ENCODE measurements around the gene IGFL3. TPM values are rescaled to one million over a fixed set of nuclear protein-coding genes. Genes with fewer than 3 reads are reported as not detected.

Gene IGFL3
- total and polyA plus RNA-seq, 11 donors, result not detected

GRCh38 chr19:46133101-46133627, 8.7 kb upstream of the IGFL3 start:
- peaks cover 0 to 5% (median 0%) of the 10 kb centered on the region in 9 donors for H3K27me3 ChIP-seq
- H3K9me3 ChIP-seq, result no peaks in the 10 kb centered on the region
- no peak overlapping the region for H3K4me3 ChIP-seq
- intact Hi-C loops (cut with DNase I), result no loop called here
- H3K36me3 ChIP-seq, result no peaks in the 10 kb centered on the region
- DNase-seq (peak in 2 of 5 donors; percentile 14 to 20), ATAC-seq (peak in 1 of 4 donors; percentile 71)
- H3K27ac ChIP-seq, result peak overlapping the region in 9 of 12 donors; percentile 12 to 74 (median 58)
- peaks cover 0 to 19% (median 13%) of the 10 kb centered on the region in 12 donors for H3K4me1 ChIP-seq
- 35 to 57% (median 45%) methylated on average over 6 of the region's 6 CpGs for WGBS, 4 donors
- TF ChIP-seq POLR2A (IDR thresholded peaks at IDR 0.05), result no peak
- TF ChIP-seq, protein P1, sequence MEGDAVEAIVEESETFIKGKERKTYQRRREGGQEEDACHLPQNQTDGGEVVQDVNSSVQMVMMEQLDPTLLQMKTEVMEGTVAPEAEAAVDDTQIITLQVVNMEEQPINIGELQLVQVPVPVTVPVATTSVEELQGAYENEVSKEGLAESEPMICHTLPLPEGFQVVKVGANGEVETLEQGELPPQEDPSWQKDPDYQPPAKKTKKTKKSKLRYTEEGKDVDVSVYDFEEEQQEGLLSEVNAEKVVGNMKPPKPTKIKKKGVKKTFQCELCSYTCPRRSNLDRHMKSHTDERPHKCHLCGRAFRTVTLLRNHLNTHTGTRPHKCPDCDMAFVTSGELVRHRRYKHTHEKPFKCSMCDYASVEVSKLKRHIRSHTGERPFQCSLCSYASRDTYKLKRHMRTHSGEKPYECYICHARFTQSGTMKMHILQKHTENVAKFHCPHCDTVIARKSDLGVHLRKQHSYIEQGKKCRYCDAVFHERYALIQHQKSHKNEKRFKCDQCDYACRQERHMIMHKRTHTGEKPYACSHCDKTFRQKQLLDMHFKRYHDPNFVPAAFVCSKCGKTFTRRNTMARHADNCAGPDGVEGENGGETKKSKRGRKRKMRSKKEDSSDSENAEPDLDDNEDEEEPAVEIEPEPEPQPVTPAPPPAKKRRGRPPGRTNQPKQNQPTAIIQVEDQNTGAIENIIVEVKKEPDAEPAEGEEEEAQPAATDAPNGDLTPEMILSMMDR (IDR thresholded peaks at IDR 0.05), result no peak

DNA sequence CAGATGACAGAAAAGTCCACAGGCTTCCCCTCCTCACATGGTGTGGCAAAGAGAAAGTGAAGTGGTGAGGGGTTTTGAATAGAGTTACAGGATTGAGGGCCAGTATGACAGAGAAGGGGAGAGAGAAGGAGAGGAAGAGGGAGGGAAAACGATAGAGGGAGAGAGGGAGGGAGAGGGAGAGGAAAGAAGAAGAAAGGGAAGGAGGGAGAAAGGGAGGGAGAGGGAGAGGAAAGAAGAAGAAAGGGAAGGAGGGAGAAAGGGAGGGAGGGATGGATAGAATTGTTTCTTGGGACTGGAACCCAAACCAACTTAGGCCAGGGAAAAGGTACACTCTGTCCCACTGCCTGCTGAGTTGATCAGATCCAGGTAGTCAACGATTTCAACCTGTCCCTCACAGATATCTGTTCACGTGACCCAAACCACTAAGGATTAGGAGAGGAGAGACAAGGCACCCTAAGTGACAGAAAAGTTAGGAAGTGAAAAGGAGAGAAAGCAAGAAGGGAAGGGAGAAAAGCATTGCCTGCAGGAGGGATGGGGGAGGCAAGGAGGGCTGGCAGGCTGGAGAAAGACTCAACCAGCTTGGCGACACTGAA, 8.1 kb upstream of the IGFL3 start:
- ATAC-seq (peak in 1 of 4 donors; percentile 32), DNase-seq (no peak)
- WGBS, 4 donors, result 68 to 80% (median 71%) methylated on average over 4 of the region's 4 CpGs
- TF ChIP-seq, protein P1 (IDR thresholded peaks at IDR 0.05), result no peak
- no peak for TF ChIP-seq POLR2A (IDR thresholded peaks at IDR 0.05)
- intact Hi-C loops (cut with DNase I), result no loop called here
- peaks cover 0 to 6% (median 0%) of the 10 kb centered on the region in 9 donors for H3K27me3 ChIP-seq
- peak overlapping the region in 7 of 12 donors; percentile 18 to 74 (median 69) for H3K27ac ChIP-seq
- H3K4me1 ChIP-seq, result peaks cover 0 to 19% (median 13%) of the 10 kb centered on the region in 12 donors
- no peaks in the 10 kb centered on the region for H3K9me3 ChIP-seq
- H3K36me3 ChIP-seq, result no peaks in the 10 kb centered on the region
- H3K4me3 ChIP-seq, result no peak overlapping the region

DNA sequence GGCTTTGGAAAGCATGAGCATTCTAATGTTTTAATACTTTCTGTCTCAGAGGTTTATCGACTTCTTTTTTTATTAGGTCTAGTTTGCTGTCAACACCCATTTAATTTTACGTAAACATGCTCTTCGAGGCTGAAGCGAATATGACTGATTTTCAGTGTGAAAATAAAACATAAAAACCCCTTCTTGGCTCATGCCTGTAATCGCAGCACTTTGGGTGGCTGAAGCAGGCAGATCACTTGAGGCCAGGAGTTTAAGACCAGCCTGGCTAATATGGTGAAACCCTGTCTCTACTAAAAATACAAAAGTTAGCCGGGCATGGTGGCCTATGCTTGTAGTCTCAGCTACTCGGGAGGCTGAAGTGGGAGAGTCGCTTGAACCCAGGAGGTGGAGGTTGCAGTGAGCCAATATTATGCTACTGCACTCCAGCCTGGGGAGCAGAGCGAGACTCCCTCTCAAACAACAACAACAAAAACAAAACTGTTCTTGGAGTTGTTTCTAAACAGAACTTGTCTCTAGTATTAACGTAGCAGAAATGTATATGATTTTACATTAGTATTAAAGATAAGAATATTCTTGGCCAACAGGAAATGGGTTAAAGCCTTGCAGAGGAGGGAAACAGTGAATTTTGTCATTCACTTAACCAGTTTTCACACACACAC, 7.1 kb upstream of the IGFL3 start:
- H3K9me3 ChIP-seq, result no peaks in the 10 kb centered on the region
- TF ChIP-seq, protein P1 (IDR thresholded peaks at IDR 0.05), result no peak
- TF ChIP-seq POLR2A (IDR thresholded peaks at IDR 0.05), result no peak
- H3K4me1 ChIP-seq, result peaks cover 0 to 19% (median 13%) of the 10 kb centered on the region in 12 donors
- no peak overlapping the region for H3K4me3 ChIP-seq
- H3K27me3 ChIP-seq, result peaks cover 0 to 10% (median 0%) of the 10 kb centered on the region in 9 donors
- 86 to 91% (median 88%) methylated on average over 10 of the region's 10 CpGs for WGBS, 4 donors
- peak overlapping the region in 1 of 12 donors; percentile 74 for H3K27ac ChIP-seq
- no peak for DNase-seq
- H3K36me3 ChIP-seq, result no peaks in the 10 kb centered on the region
- intact Hi-C loops (cut with DNase I), result no loop called here
- no peak for ATAC-seq

DNA sequence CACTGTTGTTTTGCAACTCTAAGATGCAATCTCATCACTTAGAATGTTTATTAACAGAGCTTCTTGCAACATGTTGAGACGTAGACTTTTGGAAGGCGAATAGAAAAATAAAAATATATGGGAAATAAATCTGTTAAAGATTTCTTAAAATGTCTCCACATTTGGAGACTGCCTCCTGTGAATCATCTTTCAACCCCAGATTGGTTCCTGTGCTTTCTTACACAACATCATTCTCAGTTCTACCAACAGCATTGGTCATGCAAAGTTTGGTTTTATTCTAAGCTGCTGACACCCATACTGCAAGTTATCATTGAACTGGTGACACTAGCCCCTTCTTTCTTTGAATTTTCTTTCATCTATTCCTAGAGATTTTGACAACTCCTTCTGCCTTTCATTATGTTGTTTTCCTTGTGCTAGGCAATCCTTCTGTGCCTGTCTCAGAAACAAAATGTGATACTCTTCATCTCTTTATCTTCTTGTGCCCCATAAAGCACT, 1.6 kb upstream of the IGFL3 start:
- Histone ChIP-seq H3K9me3 (no peaks in the 10 kb centered on the region), H3K4me3 (no peak overlapping the region), H3K4me1 (peaks cover 0 to 7% (median 0%) of the 10 kb centered on the region in 12 donors), H3K27ac (no peak overlapping the region), H3K36me3 (no peaks in the 10 kb centered on the region), H3K27me3 (peaks cover 0 to 24% (median 0%) of the 10 kb centered on the region in 9 donors)
- 93 to 95% (median 93%) methylated on average over 2 of the region's 2 CpGs for WGBS, 4 donors
- DNase-seq (no peak), ATAC-seq (no peak)
- intact Hi-C loops (cut with DNase I), result no loop called here
- TF ChIP-seq, protein P1 (IDR thresholded peaks at IDR 0.05), result no peak
- no peak for TF ChIP-seq POLR2A (IDR thresholded peaks at IDR 0.05)
